H1 (cell line): ENCODE measurements around the gene GPR39. TPM values are rescaled to one million over a fixed set of nuclear protein-coding genes. Genes with fewer than 3 reads are reported as not detected.

ENCODE experiments used
- CTCF ChIA-PET: fragments of 300-600 bp; sonication (Branson Sonifier 250); formaldehyde crosslinking; loops from one replicate; lab custom pipeline; 2021; ENCODE audit not compliant: partially characterized antibody; lab: Charles Lee
- POLR2A ChIA-PET: fragments of 300-600 bp; sonication (Branson Sonifier 250); formaldehyde crosslinking; loops from one replicate; lab custom pipeline; 2021; ENCODE audit warnings: inconsistent platforms; ENCODE audit not compliant: partially characterized antibody; lab: Charles Lee
- DNase-seq, 2 experiments: peaks; one replicate each; pipeline versions ENCODE4 v3.0.0 to v3.0.0-alpha.2; 2010 to 2022; ENCODE audit warnings: low spot score in 2 of 2, low read depth in 1 of 2, mixed read lengths in 1 of 2
- FAIRE-seq: peaks from 2 replicates; lab custom pipeline; 2011; peaks lifted over from hg19 to GRCh38; lab: Jason Lieb, UNC
- H2AFZ ChIP-seq: 2 replicates; pipeline ENCODE4 v1.8.1; 2012; ENCODE audit warnings: low read length, inconsistent platforms
- H2AK5ac ChIP-seq: 2 replicates; pipeline ENCODE4 v1.6.1; 2013; ENCODE audit warnings: low read depth, low read length
- H2BK120ac ChIP-seq: replicated peaks from 2 replicates; pipeline ENCODE3; 2013; ENCODE audit warnings: low read depth, low read length, inconsistent platforms
- H2BK12ac ChIP-seq: 2 replicates; pipeline ENCODE4 v1.6.1; 2013; ENCODE audit warnings: low read depth, low read length
- H2BK15ac ChIP-seq: 2 replicates; pipeline ENCODE4 v1.6.1; 2013; ENCODE audit warnings: low read length
- H2BK20ac ChIP-seq: 2 replicates; pipeline ENCODE4 v1.6.1; 2013; ENCODE audit warnings: low read length
- H2BK5ac ChIP-seq: 2 replicates; pipeline ENCODE4 v1.6.1; 2013; ENCODE audit warnings: low read depth, low read length
- H3K14ac ChIP-seq: 2 replicates; pipeline ENCODE4 v1.6.1; 2013; ENCODE audit warnings: inconsistent platforms; ENCODE audit not compliant: insufficient read length
- H3K18ac ChIP-seq: 2 replicates; pipeline ENCODE4 v1.6.1; 2013; ENCODE audit warnings: low read length; ENCODE audit errors: extremely low read depth
- H3K23ac ChIP-seq: 2 replicates; pipeline ENCODE4 v1.6.1; 2013; ENCODE audit warnings: inconsistent platforms; ENCODE audit not compliant: insufficient read length
- H3K23me2 ChIP-seq: 2 replicates; pipeline ENCODE4 v1.6.1; 2013; ENCODE audit warnings: low read depth, low read length
- H3K27ac ChIP-seq: 2 replicates; pipeline ENCODE4 v1.6.1; 2011; ENCODE audit warnings: low read depth, low read length, inconsistent platforms
- H3K27me3 ChIP-seq, 4 experiments: replicated peaks in 1 of 4; 1 replicate in 1 of 4; 2 replicates in 3 of 4; pipeline versions ENCODE4 v1.6.1 to v1.8.1; 2011 to 2013; ENCODE audit warnings: low read length in 3 of 4, mild to moderate bottlenecking in 3 of 4, inconsistent platforms in 2 of 4, mixed read lengths in 2 of 4, moderate library complexity in 1 of 4; ENCODE audit not compliant: control insufficient read depth in 3 of 4, insufficient read depth in 3 of 4; ENCODE audit errors: extremely low read depth in 1 of 4
- H3K36me3 ChIP-seq, 4 experiments: 2 replicates each; pipeline versions ENCODE4 v1.6.1 to v1.8.1; 2011 to 2013; ENCODE audit warnings: mild to moderate bottlenecking in 4 of 4, low read length in 3 of 4, moderate library complexity in 2 of 4, control low read depth in 1 of 4, inconsistent platforms in 1 of 4; ENCODE audit not compliant: insufficient read depth in 4 of 4, control insufficient read depth in 2 of 4
- H3K4ac ChIP-seq: replicated peaks from 2 replicates; pipeline ENCODE3; 2013; ENCODE audit warnings: low read length, low read depth, mixed read lengths, inconsistent platforms; ENCODE audit not compliant: insufficient read length
- H3K4me1 ChIP-seq, 4 experiments: replicated peaks in 1 of 4; 1 replicate in 1 of 4; 2 replicates in 3 of 4; pipeline versions ENCODE4 v1.6.1 to v1.8.1; 2011 to 2013; ENCODE audit warnings: low read length in 3 of 4, inconsistent platforms in 2 of 4, mixed read lengths in 1 of 4; ENCODE audit not compliant: insufficient read depth in 4 of 4, control insufficient read depth in 3 of 4
- H3K4me2 ChIP-seq, 2 experiments: 2 replicates each; pipeline versions ENCODE4 v1.6.1 to v1.8.1; 2011 to 2013; ENCODE audit warnings: low read depth in 2 of 2, low read length in 2 of 2, control low read depth in 1 of 2, inconsistent platforms in 1 of 2, mild to moderate bottlenecking in 1 of 2; ENCODE audit not compliant: insufficient read depth in 1 of 2
- H3K4me3 ChIP-seq, 4 experiments: fragments of 200-600, 300-600 bp in 1 of 4; sonication (generic), shearing (Covaris generic), sonication (Bioruptor Twin) in 1 of 4; 2 replicates each; pipeline versions ENCODE4 v1.5.1 to v1.8.1; 2011 to 2016; ENCODE audit warnings: low read length in 4 of 4, low read depth in 3 of 4, control low read depth in 2 of 4, inconsistent platforms in 2 of 4, mild to moderate bottlenecking in 2 of 4, mixed read lengths in 1 of 4, moderate library complexity in 1 of 4; ENCODE audit not compliant: insufficient read depth in 2 of 4; ENCODE audit errors: extremely low read depth in 1 of 4
- H3K56ac ChIP-seq: replicated peaks from 2 replicates; pipeline ENCODE3; 2013; ENCODE audit warnings: low read depth, mild to moderate bottlenecking, mixed read lengths, low read length, inconsistent platforms; ENCODE audit not compliant: insufficient read length
- H3K79me1 ChIP-seq: 2 replicates; pipeline ENCODE4 v1.6.1; 2013; ENCODE audit warnings: low read depth, low read length, control low read depth
- H3K79me2 ChIP-seq, 2 experiments: 2 replicates each; pipeline versions ENCODE4 v1.6.1 to v1.8.1; 2012 to 2013; ENCODE audit warnings: low read length in 2 of 2, mild to moderate bottlenecking in 2 of 2, inconsistent platforms in 1 of 2; ENCODE audit not compliant: insufficient read depth in 2 of 2, control insufficient read depth in 1 of 2
- H3K9ac ChIP-seq, 4 experiments: replicated peaks in 1 of 4; 1 replicate in 1 of 4; 2 replicates in 3 of 4; pipeline versions ENCODE4 v1.6.1 to v1.8.1; 2011 to 2013; ENCODE audit warnings: low read depth in 3 of 4, low read length in 3 of 4, control low read depth in 2 of 4, mild to moderate bottlenecking in 2 of 4, moderate library complexity in 2 of 4, inconsistent platforms in 1 of 4; ENCODE audit errors: extremely low read depth in 1 of 4
- H3K9me3 ChIP-seq, 2 experiments: 2 replicates each; pipeline versions ENCODE4 v1.6.1 to v1.8.1; 2012 to 2013; ENCODE audit warnings: mild to moderate bottlenecking in 2 of 2, moderate library complexity in 2 of 2, control low read depth in 1 of 2, inconsistent platforms in 1 of 2, low read depth in 1 of 2, low read length in 1 of 2, mixed read lengths in 1 of 2; ENCODE audit not compliant: insufficient read depth in 2 of 2
- H4K20me1 ChIP-seq, 2 experiments: replicated peaks in 1 of 2; 2 replicates each; pipeline versions ENCODE3 to v1.8.1; 2011 to 2013; ENCODE audit warnings: inconsistent platforms in 2 of 2, low read length in 2 of 2, mild to moderate bottlenecking in 1 of 2; ENCODE audit not compliant: insufficient read depth in 2 of 2, control insufficient read depth in 1 of 2
- H4K5ac ChIP-seq: 2 replicates; pipeline ENCODE4 v1.6.1; 2013; ENCODE audit warnings: low read length, low read depth, mixed read lengths, inconsistent platforms; ENCODE audit not compliant: insufficient read length
- H4K8ac ChIP-seq: 2 replicates; pipeline ENCODE4 v1.8.0; 2013; ENCODE audit warnings: mild to moderate bottlenecking, moderate library complexity, low read length, inconsistent platforms; ENCODE audit not compliant: insufficient read depth; ENCODE audit errors: extremely low read depth
- H4K91ac ChIP-seq: replicated peaks from 2 replicates; pipeline ENCODE3; 2013; ENCODE audit warnings: low read length, mixed read lengths, inconsistent platforms; ENCODE audit not compliant: insufficient read length
- EZH2 ChIP-seq: fragments of 200-600 bp; sonication (generic); IDR thresholded peaks from 2 replicates; pipeline ENCODE4 v1.7.1; 2012; ENCODE audit warnings: low read depth, mild to moderate bottlenecking, moderate library complexity, low read length, inconsistent platforms; ENCODE audit not compliant: severe bottlenecking
- GTF2F1 ChIP-seq: IDR thresholded peaks from 2 replicates; pipeline ENCODE4 v1.6.1; 2012; ENCODE audit warnings: low read depth, low read length, improper control_type of control experiment, borderline replicate concordance
- HDAC2 ChIP-seq, 2 experiments: fragments of 300-600 bp in 1 of 2; sonication (generic) in 1 of 2; IDR thresholded peaks; 2 replicates each; pipeline ENCODE4 v1.6.1; 2011 to 2012; ENCODE audit warnings: low read depth in 2 of 2, low read length in 2 of 2, mild to moderate bottlenecking in 2 of 2, moderate library complexity in 2 of 2, borderline replicate concordance in 1 of 2, inconsistent platforms in 1 of 2
- JUN ChIP-seq: IDR thresholded peaks from 2 replicates; pipeline ENCODE4 v1.6.1; 2011; ENCODE audit warnings: low read depth, mild to moderate bottlenecking, improper control_type of control experiment, low read length
- JUND ChIP-seq: IDR thresholded peaks from 2 replicates; pipeline ENCODE4 v1.6.1; 2011; ENCODE audit warnings: mild to moderate bottlenecking, improper control_type of control experiment, low read length
- KDM1A ChIP-seq: fragments of 200-600, 300-600 bp; sonication (generic); IDR thresholded peaks from 2 replicates; pipeline ENCODE4 v1.7.1; 2016; ENCODE audit warnings: mild to moderate bottlenecking, low read length, borderline replicate concordance
- PHF8 ChIP-seq: fragments of 200-600 bp; sonication (generic); conservative IDR thresholded peaks from 2 replicates; pipeline ENCODE4 v1.7.1; 2012; ENCODE audit warnings: low read depth, mild to moderate bottlenecking, inconsistent platforms, low read length, moderate library complexity
- SIN3A ChIP-seq, 2 experiments: IDR thresholded peaks in 1 of 2; conservative IDR thresholded peaks in 1 of 2; 2 replicates each; pipeline ENCODE4 v1.6.1; 2011 to 2012; ENCODE audit warnings: low read length in 2 of 2, improper control_type of control experiment in 1 of 2, low read depth in 1 of 2, mild to moderate bottlenecking in 1 of 2
- SP2 ChIP-seq: IDR thresholded peaks from 2 replicates; pipeline ENCODE4 v1.6.1; 2012; ENCODE audit warnings: mild to moderate bottlenecking, low read length, inconsistent platforms
- TAF1 ChIP-seq: IDR thresholded peaks from 2 replicates; pipeline ENCODE4 v1.6.1; 2011; ENCODE audit warnings: mild to moderate bottlenecking, low read depth, low read length
- YY1 ChIP-seq: IDR thresholded peaks from 2 replicates; pipeline ENCODE4 v1.6.1; 2011; ENCODE audit warnings: low read depth, mild to moderate bottlenecking, low read length
- WGBS, 2 experiments: shearing (Covaris generic) in 1 of 2; methylation state at CpG; one replicate each; pipeline versions ENCODE4 v1.1.6 to v1.1.7; 2013 to 2015; ENCODE audit warnings: low lambda C conversion rate in 2 of 2, mixed read lengths in 2 of 2, inconsistent platforms in 1 of 2, low coverage in 1 of 2, missing lambda C conversion rate in 1 of 2; ENCODE audit not compliant: insufficient replicate concordance in 2 of 2, insufficient coverage in 1 of 2, insufficient read length in 1 of 2; ENCODE audit errors: extremely low coverage in 1 of 2, missing lambda C conversion rate in 1 of 2; 5-methylcytosine and 5-hydroxymethylcytosine counted together
- polyA plus RNA-seq, 7 experiments: library from polyadenylated mRNA; depleted of rRNA in 3 of 7; stranded (reverse) in 5 of 7; unstranded in 2 of 7; fragments of >200 nt in 5 of 7; fragments of 200-250 nt in 2 of 7; gene quantifications; 1 replicate in 5 of 7; 2 replicates in 1 of 7; 4 replicates in 1 of 7; pipeline versions ENCODE4 v1.2.1 to v1.2.3, GENCODE V29; 2011 to 2013; ENCODE audit warnings: missing spikeins in 2 of 7, mixed read lengths in 2 of 7
- total RNA-seq: library from RNA; stranded (reverse); fragmentation: NEBNext Ultra II Directional; extraction: Animal tissue kit (Norgen Biotek cat#: 25700); gene quantifications from 2 replicates; pipeline ENCODE4 v1.2.1, GENCODE V29; 2021

Gene GPR39
- total and polyA plus RNA-seq, 2 of the 8 experiments (the other 6 are each of a cell fraction or from before 2014, with no cell fraction given), result 0.63 to 2.7 TPM

- Histone ChIP-seq H4K5ac (no peak overlapping the region), H3K9ac (no peak overlapping the region), H3K79me1 (no peaks in the 10 kb centered on the region), H3K14ac (no peak overlapping the region), H3K23ac (no peak overlapping the region), H4K20me1 (no peaks in the 10 kb centered on the region), H3K27me3 (no peaks in the 10 kb centered on the region), H2BK5ac (no peak overlapping the region), H3K56ac (no peak overlapping the region), H4K91ac (no peak overlapping the region), H4K8ac (no peak overlapping the region), H3K9me3 (0 out of 4 replicates have a peak, but pooled peaks cover 0 to 5% of the 10 kb centered on the region in 2 experiments), H3K79me2 (no peaks in the 10 kb centered on the region), H3K4me1 (no peaks in the 10 kb centered on the region), H3K4me3 (no peak overlapping the region), H3K4ac (no peak overlapping the region), H2AK5ac (no peak overlapping the region), H2BK120ac (no peak overlapping the region), H2BK20ac (no peak overlapping the region), H2BK15ac (no peak overlapping the region), H2AFZ (no peak overlapping the region), H3K18ac (no peak overlapping the region), H2BK12ac (no peak overlapping the region), H3K36me3 (no peaks in the 10 kb centered on the region), H3K4me2 (no peak overlapping the region), H3K27ac (no peak overlapping the region), H3K23me2 (no peaks in the 10 kb centered on the region)
- no peak for TF ChIP-seq TAF1
- no peak for TF ChIP-seq SP2
- no peak for TF ChIP-seq JUND
- no peak for TF ChIP-seq PHF8
- no peak for TF ChIP-seq GTF2F1
- TF ChIP-seq EZH2, result no peak
- TF ChIP-seq YY1, result no peak
- TF ChIP-seq JUN, result no peak
- no peak for TF ChIP-seq KDM1A
- no peak for TF ChIP-seq SIN3A (conservative IDR thresholded peaks at IDR 0.05 in 1 of 2, IDR thresholded peaks at IDR 0.05 in 1 of 2; ENCODE audit: low read depth in 1 of 2, low read length in 2 of 2)
- no peak for TF ChIP-seq HDAC2 (IDR thresholded peaks at IDR 0.05; ENCODE audit: borderline replicate concordance in 1 of 2, low read depth in 2 of 2, low read length in 2 of 2)
- no peak for DNase-seq
- no peak for FAIRE-seq
- ChIA-PET POLR2A (no interaction called here), CTCF (interaction anchor here (3.1 kb wide), 1 partner anchor 20 kb away, joined by 13 read pairs; no protein-coding TSS in a partner anchor)
- 90% methylated on average over 2 of the region's 2 CpGs; no CpG with 5 or more reads in 1 of the 2 experiments for WGBS, 2 experiments
These were observed 12.7 kb downstream of the GPR39 start for GRCh38 chr2:132429351-132429750.
